ENCODE measurements around the gene TSPAN8. TPM values are rescaled to one million over a fixed set of nuclear protein-coding genes. Genes with fewer than 3 reads are reported as not detected.

TSPAN8 gene
- total RNA-seq, 1 donor: 15.5 TPM

DNA sequence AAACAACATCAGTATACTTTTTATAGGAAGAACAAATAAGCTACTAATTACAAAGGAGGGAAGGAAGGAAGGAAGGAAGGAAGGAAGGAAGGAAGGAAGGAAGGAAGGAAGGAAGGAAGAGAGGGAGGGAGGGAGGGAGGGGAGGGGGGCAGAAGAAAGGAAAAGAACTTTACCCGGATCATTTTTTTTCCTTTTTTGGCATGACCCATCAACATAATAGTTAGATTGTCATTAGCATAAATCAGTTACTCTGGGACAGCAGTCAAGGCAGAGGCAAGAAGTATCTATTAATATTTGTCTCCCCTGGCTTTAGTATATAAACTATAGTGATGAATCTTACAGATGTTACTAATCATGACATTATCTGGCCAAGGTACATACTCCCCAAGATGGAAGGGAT, 35.2 kb upstream of the TSPAN8 start:
- H3K4me3 ChIP-seq (ENCODE audit: low read depth, low read length): no peak overlapping the region
- no peak for DNase-seq (ENCODE audit: low read depth)
- no peak for TF ChIP-seq CTCF (IDR thresholded peaks at IDR 0.05; ENCODE audit: insufficient read depth, low read length)

DNA sequence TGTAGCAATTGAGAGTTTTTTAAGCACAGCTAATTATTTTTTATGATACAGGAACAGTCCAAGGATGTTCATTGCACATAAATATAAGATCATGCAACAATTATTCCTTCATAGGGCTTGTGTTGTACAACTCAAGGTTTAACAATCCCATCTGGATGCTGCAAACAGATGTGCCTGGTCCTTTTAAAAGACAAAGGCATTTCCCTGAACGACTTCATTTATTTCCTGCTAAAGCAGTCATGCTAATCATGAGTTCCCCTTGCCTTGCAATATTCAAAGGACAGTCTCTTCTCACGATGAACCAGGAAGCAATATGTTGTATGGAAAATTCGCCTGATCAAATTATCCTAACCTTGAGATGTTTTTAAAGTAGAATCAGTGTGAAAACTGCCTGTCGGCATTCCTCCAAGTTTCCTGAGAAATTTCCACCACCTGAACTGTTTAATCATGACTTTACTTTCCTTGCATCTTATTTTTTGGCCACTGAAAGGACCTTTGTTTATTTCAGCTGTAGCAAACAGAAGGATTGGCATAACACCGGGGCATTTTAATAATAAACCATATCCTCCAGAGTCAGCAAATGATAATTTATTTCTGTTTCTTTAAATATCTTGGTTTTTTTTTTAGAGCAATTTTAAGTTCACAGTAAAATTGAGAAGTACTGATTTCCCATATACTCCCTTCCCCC, 33.9 kb upstream of the TSPAN8 start:
- no peak overlapping the region for H3K4me3 ChIP-seq (ENCODE audit: low read depth, low read length)
- no peak for TF ChIP-seq CTCF (IDR thresholded peaks at IDR 0.05; ENCODE audit: insufficient read depth, low read length)
- DNase-seq (ENCODE audit: low read depth): no peak

- no peak for TF ChIP-seq CTCF (IDR thresholded peaks at IDR 0.05; ENCODE audit: insufficient read depth, low read length)
- no peak for DNase-seq (ENCODE audit: low read depth)
These were observed 33.0 kb upstream of the TSPAN8 start for GRCh38 chr12:71190822-71191221.

DNA sequence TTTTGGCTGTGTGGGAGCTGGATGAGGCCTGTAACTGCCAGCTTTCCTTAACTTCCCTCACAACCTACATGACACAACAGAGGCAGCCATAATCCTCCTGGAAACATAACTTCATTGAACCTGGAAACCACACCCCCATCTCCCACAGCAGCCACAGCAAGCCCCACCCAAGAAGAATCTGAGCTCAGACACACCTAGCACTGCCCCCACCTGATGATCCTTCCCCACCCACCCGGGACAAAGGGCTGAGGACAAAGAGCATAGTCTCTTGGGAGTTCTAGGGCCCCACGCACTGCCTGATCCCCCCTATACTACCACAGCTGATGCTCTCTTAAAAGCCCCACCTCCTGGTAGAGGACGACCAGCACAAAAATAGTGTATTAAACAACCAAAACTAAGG, 29.6 kb upstream of the TSPAN8 start:
- DNase-seq (ENCODE audit: low read depth): no peak
- no peak for TF ChIP-seq CTCF (IDR thresholded peaks at IDR 0.05; ENCODE audit: insufficient read depth, low read length)
- no peak overlapping the region for H3K4me3 ChIP-seq (ENCODE audit: low read depth, low read length)

More at GRCh38 chr12:71190822-71191221, 33.0 kb upstream of the TSPAN8 start:
- no peak overlapping the region for H3K4me3 ChIP-seq (ENCODE audit: low read depth, low read length)

- TF ChIP-seq CTCF (IDR thresholded peaks at IDR 0.05; ENCODE audit: insufficient read depth, low read length): peak; percentile 24
- H3K4me3 ChIP-seq (ENCODE audit: low read depth, low read length): no peak overlapping the region
- peak; percentile 89 for DNase-seq (ENCODE audit: low read depth)
These were observed 28.9 kb upstream of the TSPAN8 start for GRCh38 chr12:71186571-71187288.

GRCh38 chr12:71183846-71184245, 26.0 kb upstream of the TSPAN8 start:
- H3K4me3 ChIP-seq (ENCODE audit: low read depth, low read length): no peak overlapping the region
- peak; percentile 90 for DNase-seq (ENCODE audit: low read depth)
- no peak for TF ChIP-seq CTCF (IDR thresholded peaks at IDR 0.05; ENCODE audit: insufficient read depth, low read length)

All from fibroblast of the aortic adventitia (primary cell).